GM18867 (cell line): Measurements from ENCODE around the gene ELN.
"Not testable (repeated sequence)": the region's sequence is repeated elsewhere in the genome, so short reads cannot be mapped to it uniquely, and the experiment has no call there.

Experiments used
- ATAC-seq: cut with Tn5 transposase; IDR thresholded peaks from one replicate; pipeline ENCODE4 v1.9.1; 2021; ENCODE audit warnings: mild to moderate bottlenecking, moderate library complexity; ENCODE audit not compliant: unreplicated experiment

ELN gene

DNA sequence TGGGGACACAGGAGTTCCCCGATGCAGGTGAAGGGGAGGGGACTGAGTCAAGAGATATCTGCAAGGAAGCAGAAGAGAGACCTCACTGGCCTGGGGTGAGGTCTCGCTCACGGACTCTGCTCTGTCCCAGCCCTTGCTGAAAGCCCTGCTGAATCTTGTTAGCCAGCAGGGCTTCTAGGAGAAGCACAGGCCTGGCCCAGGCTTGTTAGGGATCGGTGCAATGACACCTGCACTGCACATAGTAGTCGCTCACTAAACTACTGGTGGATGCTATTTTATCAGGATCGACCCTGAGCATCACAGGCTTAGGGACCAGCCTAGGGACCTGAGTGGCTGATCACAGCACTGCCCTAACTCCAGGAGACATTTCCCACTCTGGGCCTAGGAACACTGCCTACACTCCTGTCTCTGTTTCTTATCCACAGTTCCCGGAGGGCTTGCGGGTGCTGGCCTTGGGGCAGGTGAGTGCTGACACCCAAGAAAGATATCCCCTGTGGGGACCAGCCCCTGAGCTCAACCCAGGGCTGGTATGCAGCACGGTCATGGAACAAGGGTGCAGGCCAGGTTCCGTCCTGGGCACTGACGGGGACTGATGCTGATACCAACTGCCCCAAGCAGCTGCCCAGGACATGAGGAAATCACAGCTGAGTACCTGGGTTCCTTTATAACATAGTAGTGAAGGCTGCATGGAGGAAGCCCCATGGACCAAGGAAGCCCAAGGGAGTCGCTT is 13.0 kb downstream of the ELN start:
- no peak for ATAC-seq

- no peak for ATAC-seq
Observed at GRCh38 chr7:74042746-74043522, 15.0 kb downstream of the ELN start.

DNA sequence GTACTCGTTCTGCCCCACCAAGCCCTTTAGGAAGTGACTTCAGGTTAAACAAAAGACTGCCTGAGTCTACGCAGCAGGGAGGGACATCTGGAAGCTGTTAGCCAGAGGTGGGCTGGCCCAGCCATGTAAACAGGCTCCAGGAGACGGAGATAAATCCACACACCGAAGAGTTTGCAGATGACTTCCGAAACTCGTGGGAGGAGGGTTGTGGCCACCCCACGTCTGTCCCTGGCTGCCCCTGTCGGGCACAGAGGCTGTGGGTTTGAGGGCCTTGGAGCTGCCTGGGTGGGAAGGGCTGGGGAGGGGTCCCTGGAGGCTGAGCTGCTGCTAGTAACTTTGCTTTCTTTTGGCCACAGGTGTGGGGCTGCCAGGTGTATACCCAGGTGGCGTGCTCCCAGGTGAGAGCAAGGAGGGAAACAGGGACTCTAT is 15.6 kb downstream of the ELN start:
- ATAC-seq, result no peak

- no peak for ATAC-seq
Observed at GRCh38 chr7:74044366-74045350, 16.7 kb downstream of the ELN start.

- ATAC-seq, result not testable (repeated sequence)
Observed at GRCh38 chr7:74046581-74046980, 18.6 kb downstream of the ELN start.

- no peak for ATAC-seq
Observed at GRCh38 chr7:74047804-74048380, 19.9 kb downstream of the ELN start.

GRCh38 chr7:74048999-74049599 is 21.1 kb downstream of the ELN start:
- ATAC-seq, result no peak

DNA sequence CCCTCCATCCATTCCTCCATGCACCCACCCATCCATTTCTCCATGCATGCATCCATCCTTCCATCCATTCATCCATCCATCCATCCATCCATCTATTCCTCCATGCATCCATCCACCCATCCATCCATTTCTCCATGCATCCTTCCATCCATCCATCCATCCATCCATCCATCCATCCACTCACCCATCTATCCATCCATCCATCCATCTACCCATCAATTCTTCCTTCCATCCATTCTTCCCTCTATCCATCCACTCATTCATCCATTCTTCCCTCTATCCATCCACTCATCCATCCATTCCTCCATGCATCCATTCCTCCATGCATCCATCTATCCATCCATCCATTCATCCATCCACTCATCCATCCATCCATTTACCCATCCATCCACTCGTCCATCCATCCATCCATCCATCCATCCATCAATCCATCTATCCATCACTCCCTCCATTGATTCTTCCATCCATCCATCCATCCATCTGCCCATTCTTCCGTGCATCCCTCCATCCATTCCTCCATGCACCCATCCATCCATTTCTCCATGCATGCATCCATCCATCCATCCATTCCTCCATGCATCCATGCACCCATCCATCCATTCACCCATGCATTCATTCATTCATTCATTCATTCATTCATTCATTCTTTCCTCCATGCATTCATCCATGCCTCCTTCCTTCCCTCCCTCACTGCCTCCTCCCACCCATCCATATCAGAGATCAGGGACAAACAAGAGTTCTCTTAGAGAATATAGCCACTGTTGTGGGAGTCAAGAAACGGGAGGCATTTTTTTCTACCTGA is 22.2 kb downstream of the ELN start:
- ATAC-seq, result no peak

DNA sequence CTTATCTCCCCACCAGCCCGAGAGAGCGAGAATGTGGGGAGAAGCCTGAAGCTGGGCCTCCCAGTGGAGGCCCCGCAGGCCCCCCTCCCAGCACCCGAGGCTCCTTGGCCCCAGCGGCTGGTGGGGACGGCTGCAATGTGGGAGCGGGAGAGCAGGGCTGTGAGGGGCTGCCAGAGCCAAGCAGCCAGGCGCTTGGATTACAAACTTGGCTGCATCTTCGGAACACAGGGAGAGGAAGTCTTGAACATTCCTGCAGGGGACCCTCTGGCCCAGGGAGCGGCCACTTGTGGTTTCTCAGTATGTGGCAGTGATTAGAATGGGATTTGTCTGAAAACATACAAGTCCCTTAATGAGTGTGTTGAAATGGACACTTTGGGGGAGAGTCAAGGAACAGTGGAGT is 23.2 kb downstream of the ELN start:
- no peak for ATAC-seq

DNA sequence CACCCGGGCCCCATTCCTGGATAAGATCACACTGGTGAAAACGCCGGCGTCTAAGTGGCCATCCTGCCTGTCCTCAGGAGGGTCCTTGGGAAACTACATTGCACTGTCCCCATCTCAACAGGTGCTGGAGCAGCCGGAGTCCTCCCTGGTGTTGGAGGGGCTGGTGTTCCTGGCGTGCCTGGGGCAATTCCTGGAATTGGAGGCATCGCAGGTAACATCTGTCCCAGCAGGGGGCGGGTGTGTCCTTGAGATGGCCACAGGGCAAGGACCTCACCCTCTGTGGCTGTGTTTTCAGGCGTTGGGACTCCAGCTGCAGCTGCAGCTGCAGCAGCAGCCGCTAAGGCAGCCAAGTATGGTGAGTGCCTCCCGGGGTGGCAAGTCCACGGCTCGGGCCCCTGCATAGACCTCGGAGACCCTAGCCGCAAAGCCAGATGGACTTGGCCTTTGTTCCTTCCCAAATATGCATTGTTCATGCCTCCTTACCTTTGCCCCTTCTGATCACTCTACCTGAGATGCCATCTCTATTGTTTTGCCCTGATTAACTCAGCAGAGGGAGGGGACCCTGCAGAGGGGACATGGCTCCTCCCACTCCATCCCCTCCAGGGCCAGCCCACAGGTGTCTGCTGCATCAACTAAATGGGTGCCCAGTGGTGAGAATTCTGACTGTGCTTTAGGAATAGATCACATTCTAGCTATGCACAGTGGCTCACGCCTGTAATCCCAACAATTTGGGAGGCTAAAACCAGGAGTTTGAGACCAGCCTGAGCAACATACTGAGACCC is 23.8 kb downstream of the ELN start:
- no peak for ATAC-seq

GRCh38 chr7:74052628-74053027 is 24.7 kb downstream of the ELN start:
- no peak for ATAC-seq

DNA sequence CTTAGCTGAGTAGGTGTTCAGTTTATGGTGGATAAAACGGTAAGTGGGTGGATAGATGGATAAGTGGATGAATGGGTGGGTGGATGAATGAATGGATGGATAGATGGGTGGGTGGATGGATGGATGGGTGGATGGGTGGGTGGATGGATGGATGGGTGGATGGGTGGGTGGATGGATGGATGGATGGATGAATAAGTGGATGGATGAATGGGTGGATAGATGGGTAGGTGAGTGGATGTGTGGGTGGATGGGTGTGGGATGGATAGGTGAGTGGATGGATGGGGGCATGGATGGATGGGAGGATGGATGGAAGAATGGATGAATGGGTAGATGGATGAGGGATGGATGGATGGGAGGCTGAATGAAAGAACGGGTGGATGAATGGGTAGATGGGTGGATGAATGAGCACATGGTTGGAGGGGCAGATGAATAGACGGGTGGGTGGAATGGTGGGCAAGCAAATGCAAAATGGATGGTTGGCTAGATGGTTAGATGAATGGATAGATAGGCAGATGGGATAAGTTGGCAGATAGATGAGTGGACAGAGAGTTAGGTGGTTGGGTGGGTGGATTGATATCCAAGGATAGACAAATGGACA is 25.7 kb downstream of the ELN start:
- ATAC-seq, result no peak

DNA sequence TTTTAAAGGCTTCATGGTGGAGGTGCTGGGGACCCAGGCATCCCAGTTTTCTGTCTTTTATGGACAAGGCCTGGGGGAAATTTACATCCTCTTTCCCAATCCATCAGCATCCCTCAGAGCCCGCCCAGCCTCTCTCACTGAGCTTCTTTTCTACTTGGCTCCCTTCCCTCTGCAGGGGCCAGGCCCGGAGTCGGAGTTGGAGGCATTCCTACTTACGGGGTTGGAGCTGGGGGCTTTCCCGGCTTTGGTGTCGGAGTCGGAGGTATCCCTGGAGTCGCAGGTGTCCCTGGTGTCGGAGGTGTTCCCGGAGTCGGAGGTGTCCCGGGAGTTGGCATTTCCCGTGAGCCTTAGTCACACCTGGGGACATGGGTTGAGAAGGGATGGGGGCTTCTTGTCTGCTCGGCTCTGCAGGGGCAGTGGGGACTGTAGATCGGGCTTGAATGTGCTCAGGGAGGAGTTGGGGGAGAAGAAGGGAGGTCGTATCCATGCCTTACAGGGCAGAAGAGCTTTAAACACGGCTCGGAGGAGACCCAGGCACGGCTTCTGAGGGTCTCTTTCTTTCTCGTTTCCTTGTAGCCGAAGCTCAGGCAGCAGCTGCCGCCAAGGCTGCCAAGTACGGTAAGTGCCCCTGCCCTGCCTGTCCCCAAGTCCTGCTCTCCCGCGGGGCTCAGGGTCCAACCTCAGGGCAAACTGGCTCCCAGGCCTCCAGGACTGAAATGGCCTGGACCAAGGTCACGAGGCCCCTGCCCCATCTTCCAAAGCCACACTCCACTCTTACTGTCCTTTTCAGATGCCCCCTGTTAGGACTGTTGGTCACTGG is 28.3 kb downstream of the ELN start:
- no peak for ATAC-seq

- no peak for ATAC-seq
Observed at GRCh38 chr7:74057216-74057925, 29.4 kb downstream of the ELN start.

- no peak for ATAC-seq
Observed at GRCh38 chr7:74057987-74058386, 30.0 kb downstream of the ELN start.

DNA sequence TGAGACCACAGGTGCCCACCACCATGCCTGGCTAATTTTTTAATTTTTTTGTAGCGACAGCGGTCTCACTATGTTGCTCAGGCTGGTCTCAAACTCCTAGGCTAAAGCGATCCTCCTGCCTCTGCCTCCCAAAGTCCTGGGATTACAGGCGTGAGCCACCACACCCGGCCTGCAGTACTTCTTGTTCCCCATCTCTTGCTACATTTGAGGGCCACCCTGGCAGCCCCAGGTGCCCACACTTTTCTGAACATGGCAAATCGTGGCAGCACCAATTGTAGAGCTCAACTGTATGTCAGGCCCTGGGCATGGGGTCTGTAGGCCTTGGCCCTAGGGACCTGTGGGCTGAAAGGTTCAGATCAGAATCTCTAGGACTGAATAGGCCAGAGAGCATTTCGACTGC is 30.5 kb downstream of the ELN start:
- ATAC-seq, result no peak

DNA sequence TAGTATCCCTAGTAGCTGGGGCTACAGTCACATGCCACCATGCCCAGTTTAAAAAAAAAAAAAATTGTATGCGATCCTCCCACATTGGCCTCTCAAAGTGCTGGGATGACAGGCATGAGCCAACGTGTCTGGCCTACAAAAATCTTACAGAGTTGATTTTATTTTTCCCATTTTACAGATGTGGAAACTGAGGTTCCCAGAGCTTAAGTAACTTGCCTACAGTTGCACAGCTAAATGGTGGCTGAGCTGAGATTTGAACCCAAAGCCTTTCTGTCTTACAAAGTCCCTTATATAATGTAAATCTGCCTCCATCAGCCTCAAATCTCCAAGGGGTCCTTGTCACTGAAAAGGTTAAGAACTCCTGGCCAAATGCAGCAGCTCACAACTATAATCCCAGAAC is 31.1 kb downstream of the ELN start:
- ATAC-seq, result no peak
